ENCODE results near the gene CLDN20.

CLDN20 gene

DNA sequence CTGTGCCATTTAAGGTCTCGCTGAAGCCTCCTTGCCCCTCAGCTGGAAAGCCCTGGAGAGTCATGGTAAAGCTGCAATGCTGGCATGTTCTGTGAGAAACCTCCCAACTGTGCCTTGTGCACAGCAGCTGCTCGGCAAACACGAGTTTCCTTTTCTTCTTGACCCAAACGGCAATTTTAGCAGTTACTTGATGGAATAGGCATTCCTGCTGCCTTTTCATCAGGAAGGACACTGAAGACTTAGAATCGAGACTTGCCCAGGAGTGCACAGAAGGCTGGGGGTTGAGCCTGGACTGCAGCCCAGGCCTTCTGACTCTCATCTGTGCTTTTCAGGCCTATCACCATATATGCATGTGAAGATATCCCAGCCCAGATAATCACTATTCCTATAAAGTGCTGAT is 28.7 kb upstream of the CLDN20 start:
- no peak overlapping the region for H3K27ac ChIP-seq (ENCODE audit: low read depth, low read length)
- H3K23ac ChIP-seq (ENCODE audit: low read length), result no peak overlapping the region
- no peak overlapping the region for H2BK12ac ChIP-seq (ENCODE audit: low read length)
- no peak overlapping the region for H2BK5ac ChIP-seq (ENCODE audit: low read depth, low read length, poor library complexity)
- no peaks in the 10 kb centered on the region for H3K36me3 ChIP-seq (ENCODE audit: control insufficient read depth in 1 of 2, insufficient read depth in 2 of 2, low read length in 2 of 2)
- H4K8ac ChIP-seq (ENCODE audit: low read depth, low read length), result no peak overlapping the region
- H2AFZ ChIP-seq (ENCODE audit: insufficient read depth, low read length, poor library complexity), result no peak overlapping the region
- no peaks in the 10 kb centered on the region for H3K27me3 ChIP-seq (ENCODE audit: insufficient read depth, low read length)
- DNase-seq, result no peak
- H3K14ac ChIP-seq (ENCODE audit: low read length), result no peak overlapping the region
- H3K4me3 ChIP-seq (ENCODE audit: low read depth, low read length), result no peak overlapping the region
- H3K9me3 ChIP-seq (ENCODE audit: insufficient read depth, low read depth, low read length), result peaks cover 5% of the 10 kb centered on the region
- H3K4me1 ChIP-seq (ENCODE audit: control insufficient read depth in 1 of 2, insufficient read depth in 2 of 2, low read length in 2 of 2), result no peaks in the 10 kb centered on the region
- no peak overlapping the region for H3K4ac ChIP-seq (ENCODE audit: low read depth, low read length)
- no peak overlapping the region for H3K18ac ChIP-seq (ENCODE audit: low read length)
- H4K12ac ChIP-seq (ENCODE audit: low read depth, low read length), result no peak overlapping the region
- H3K9ac ChIP-seq (ENCODE audit: low read length), result no peak overlapping the region
- H4K91ac ChIP-seq (ENCODE audit: low read depth, low read length), result no peak overlapping the region
- H2BK120ac ChIP-seq (ENCODE audit: insufficient read depth, low read length, poor library complexity), result no peak overlapping the region
- H3K79me1 ChIP-seq (ENCODE audit: low read length), result no peaks in the 10 kb centered on the region
- H2AK5ac ChIP-seq (ENCODE audit: low read length), result no peak overlapping the region
- WGBS (ENCODE audit: extremely low coverage, insufficient coverage, insufficient read length), result no CpG with 5 or more reads among the region's 5 CpGs
- no peaks in the 10 kb centered on the region for H3K79me2 ChIP-seq (ENCODE audit: control insufficient read depth, insufficient read depth, low read length, poor library complexity)
- H3K4me2 ChIP-seq (ENCODE audit: low read length), result no peak overlapping the region

DNA sequence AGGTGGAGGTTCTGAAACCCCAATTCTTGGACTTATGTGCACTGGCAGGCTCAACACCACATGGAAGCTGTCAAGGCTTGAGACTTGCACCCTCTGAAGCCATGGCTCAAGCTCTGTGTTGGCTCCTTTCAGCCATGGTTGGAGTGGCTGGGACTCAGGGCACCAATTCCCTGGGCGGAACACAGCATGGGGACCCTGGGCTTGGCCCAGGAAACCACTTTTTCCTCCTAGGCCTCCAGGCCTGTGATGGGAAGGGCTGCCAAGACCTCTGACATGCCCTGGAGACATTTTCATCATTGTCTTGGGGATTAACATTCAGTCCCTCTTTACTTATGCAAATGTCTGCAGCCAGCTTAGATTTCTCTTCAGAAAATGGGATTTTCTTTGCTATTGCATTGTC is 26.2 kb upstream of the CLDN20 start:
- H3K36me3 ChIP-seq (ENCODE audit: control insufficient read depth in 1 of 2, insufficient read depth in 2 of 2, low read length in 2 of 2), result no peaks in the 10 kb centered on the region
- H3K27ac ChIP-seq (ENCODE audit: low read depth, low read length), result no peak overlapping the region
- no peaks in the 10 kb centered on the region for H3K27me3 ChIP-seq (ENCODE audit: insufficient read depth, low read length)
- no peak overlapping the region for H2AFZ ChIP-seq (ENCODE audit: insufficient read depth, low read length, poor library complexity)
- no peak for DNase-seq
- no peak overlapping the region for H3K9ac ChIP-seq (ENCODE audit: low read length)
- no peak overlapping the region for H2BK12ac ChIP-seq (ENCODE audit: low read length)
- no peak overlapping the region for H4K12ac ChIP-seq (ENCODE audit: low read depth, low read length)
- no peak overlapping the region for H3K14ac ChIP-seq (ENCODE audit: low read length)
- no peak overlapping the region for H2BK5ac ChIP-seq (ENCODE audit: low read depth, low read length, poor library complexity)
- H3K9me3 ChIP-seq (ENCODE audit: insufficient read depth, low read depth, low read length), result peaks cover 7% of the 10 kb centered on the region
- no peak overlapping the region for H2BK120ac ChIP-seq (ENCODE audit: insufficient read depth, low read length, poor library complexity)
- H3K4me1 ChIP-seq (ENCODE audit: control insufficient read depth in 1 of 2, insufficient read depth in 2 of 2, low read length in 2 of 2), result no peaks in the 10 kb centered on the region
- no peak overlapping the region for H3K4me2 ChIP-seq (ENCODE audit: low read length)
- no peak overlapping the region for H3K23ac ChIP-seq (ENCODE audit: low read length)
- no peak overlapping the region for H4K8ac ChIP-seq (ENCODE audit: low read depth, low read length)
- no peaks in the 10 kb centered on the region for H3K79me1 ChIP-seq (ENCODE audit: low read length)
- no peak overlapping the region for H3K4ac ChIP-seq (ENCODE audit: low read depth, low read length)
- no peak overlapping the region for H3K18ac ChIP-seq (ENCODE audit: low read length)
- no peak overlapping the region for H3K4me3 ChIP-seq (ENCODE audit: low read depth, low read length)
- H4K91ac ChIP-seq (ENCODE audit: low read depth, low read length), result no peak overlapping the region
- H3K79me2 ChIP-seq (ENCODE audit: control insufficient read depth, insufficient read depth, low read length, poor library complexity), result no peaks in the 10 kb centered on the region
- WGBS (ENCODE audit: extremely low coverage, insufficient coverage, insufficient read length), result no CpG with 5 or more reads among the region's 1 CpG
- H2AK5ac ChIP-seq (ENCODE audit: low read length), result no peak overlapping the region

DNA sequence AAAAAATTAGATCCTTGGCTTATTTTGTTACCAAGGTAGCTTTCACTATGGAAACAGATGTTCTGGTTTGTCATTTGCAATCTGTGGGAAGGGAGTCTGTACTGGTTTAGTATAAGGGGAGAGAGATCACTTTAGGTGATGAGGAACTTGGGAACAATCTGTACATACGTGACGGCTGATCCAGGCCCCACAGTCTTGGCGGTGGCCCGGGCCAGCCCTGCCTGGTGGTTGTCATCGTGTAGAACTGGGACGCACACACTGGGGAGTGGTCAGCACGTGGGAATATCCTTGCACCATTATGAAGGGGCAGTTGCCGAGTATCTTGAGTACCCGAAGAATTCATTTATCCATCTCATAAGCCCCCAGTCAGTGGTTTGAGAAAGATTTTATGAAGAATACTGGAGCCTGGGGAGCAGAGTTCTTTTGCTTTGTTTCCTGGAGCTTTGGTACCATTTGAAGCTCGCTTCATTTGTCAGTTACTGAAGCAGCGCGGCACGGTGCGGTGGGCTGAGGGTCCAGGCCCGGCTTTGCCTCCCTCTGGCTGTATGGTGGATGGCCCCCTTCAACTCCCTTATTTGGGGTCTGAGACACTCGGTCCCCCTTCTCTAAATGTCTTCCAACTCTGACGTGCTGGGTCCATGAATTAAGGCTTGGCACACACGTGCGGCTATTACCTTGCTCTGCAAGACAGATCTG is 22.8 kb upstream of the CLDN20 start:
- no peaks in the 10 kb centered on the region for H3K36me3 ChIP-seq (ENCODE audit: control insufficient read depth in 1 of 2, insufficient read depth in 2 of 2, low read length in 2 of 2)
- no peaks in the 10 kb centered on the region for H3K27me3 ChIP-seq (ENCODE audit: insufficient read depth, low read length)
- no peaks in the 10 kb centered on the region for H3K79me1 ChIP-seq (ENCODE audit: low read length)
- H2BK12ac ChIP-seq (ENCODE audit: low read length), result no peak overlapping the region
- H3K18ac ChIP-seq (ENCODE audit: low read length), result no peak overlapping the region
- no peak overlapping the region for H3K14ac ChIP-seq (ENCODE audit: low read length)
- no peak overlapping the region for H3K23ac ChIP-seq (ENCODE audit: low read length)
- no peak overlapping the region for H2AK5ac ChIP-seq (ENCODE audit: low read length)
- no peak for DNase-seq
- H2BK5ac ChIP-seq (ENCODE audit: low read depth, low read length, poor library complexity), result no peak overlapping the region
- H4K8ac ChIP-seq (ENCODE audit: low read depth, low read length), result no peak overlapping the region
- no peak overlapping the region for H2BK120ac ChIP-seq (ENCODE audit: insufficient read depth, low read length, poor library complexity)
- no peak overlapping the region for H2AFZ ChIP-seq (ENCODE audit: insufficient read depth, low read length, poor library complexity)
- H4K91ac ChIP-seq (ENCODE audit: low read depth, low read length), result no peak overlapping the region
- no peak overlapping the region for H3K27ac ChIP-seq (ENCODE audit: low read depth, low read length)
- H3K9me3 ChIP-seq (ENCODE audit: insufficient read depth, low read depth, low read length), result peaks cover 8% of the 10 kb centered on the region
- H3K79me2 ChIP-seq (ENCODE audit: control insufficient read depth, insufficient read depth, low read length, poor library complexity), result no peaks in the 10 kb centered on the region
- H3K4ac ChIP-seq (ENCODE audit: low read depth, low read length), result no peak overlapping the region
- no peak overlapping the region for H4K12ac ChIP-seq (ENCODE audit: low read depth, low read length)
- no peaks in the 10 kb centered on the region for H3K4me1 ChIP-seq (ENCODE audit: control insufficient read depth in 1 of 2, insufficient read depth in 2 of 2, low read length in 2 of 2)
- no peak overlapping the region for H3K4me2 ChIP-seq (ENCODE audit: low read length)
- no peak overlapping the region for H3K4me3 ChIP-seq (ENCODE audit: low read depth, low read length)
- H3K9ac ChIP-seq (ENCODE audit: low read length), result no peak overlapping the region
- no CpG with 5 or more reads among the region's 19 CpGs for WGBS (ENCODE audit: extremely low coverage, insufficient coverage, insufficient read length)

DNA sequence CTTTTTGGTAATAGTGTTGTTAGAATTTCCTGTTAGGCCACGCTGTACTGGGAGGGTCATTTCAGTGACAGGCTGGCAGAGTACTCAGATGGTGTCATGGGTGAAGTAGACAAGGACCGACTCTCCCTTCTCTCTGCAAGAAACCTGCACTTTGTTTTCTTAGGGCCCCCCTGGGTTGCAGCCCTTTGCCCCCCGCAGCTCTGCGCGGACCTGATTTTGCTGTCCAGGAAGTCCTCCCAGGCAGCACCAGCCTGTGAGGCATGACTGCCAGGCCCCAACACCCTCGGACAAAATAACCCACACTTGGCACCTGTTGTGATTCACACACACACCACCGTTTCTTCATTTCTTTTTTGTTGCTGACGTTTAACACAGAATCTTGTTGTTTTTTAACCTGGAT is 21.8 kb upstream of the CLDN20 start:
- H3K23ac ChIP-seq (ENCODE audit: low read length), result no peak overlapping the region
- H3K14ac ChIP-seq (ENCODE audit: low read length), result no peak overlapping the region
- H4K8ac ChIP-seq (ENCODE audit: low read depth, low read length), result no peak overlapping the region
- no peak overlapping the region for H2AK5ac ChIP-seq (ENCODE audit: low read length)
- no peak overlapping the region for H2BK12ac ChIP-seq (ENCODE audit: low read length)
- H4K12ac ChIP-seq (ENCODE audit: low read depth, low read length), result no peak overlapping the region
- no peak overlapping the region for H3K27ac ChIP-seq (ENCODE audit: low read depth, low read length)
- no peaks in the 10 kb centered on the region for H3K4me1 ChIP-seq (ENCODE audit: control insufficient read depth in 1 of 2, insufficient read depth in 2 of 2, low read length in 2 of 2)
- H3K27me3 ChIP-seq (ENCODE audit: insufficient read depth, low read length), result no peaks in the 10 kb centered on the region
- H3K36me3 ChIP-seq (ENCODE audit: control insufficient read depth in 1 of 2, insufficient read depth in 2 of 2, low read length in 2 of 2), result no peaks in the 10 kb centered on the region
- no peak overlapping the region for H2AFZ ChIP-seq (ENCODE audit: insufficient read depth, low read length, poor library complexity)
- H3K18ac ChIP-seq (ENCODE audit: low read length), result no peak overlapping the region
- no peaks in the 10 kb centered on the region for H3K79me2 ChIP-seq (ENCODE audit: control insufficient read depth, insufficient read depth, low read length, poor library complexity)
- no peak overlapping the region for H2BK120ac ChIP-seq (ENCODE audit: insufficient read depth, low read length, poor library complexity)
- no CpG with 5 or more reads among the region's 8 CpGs for WGBS (ENCODE audit: extremely low coverage, insufficient coverage, insufficient read length)
- H3K9me3 ChIP-seq (ENCODE audit: insufficient read depth, low read depth, low read length), result peaks cover 8% of the 10 kb centered on the region
- no peak overlapping the region for H2BK5ac ChIP-seq (ENCODE audit: low read depth, low read length, poor library complexity)
- no peak overlapping the region for H3K9ac ChIP-seq (ENCODE audit: low read length)
- no peak overlapping the region for H3K4me3 ChIP-seq (ENCODE audit: low read depth, low read length)
- H3K4me2 ChIP-seq (ENCODE audit: low read length), result no peak overlapping the region
- no peaks in the 10 kb centered on the region for H3K79me1 ChIP-seq (ENCODE audit: low read length)
- H3K4ac ChIP-seq (ENCODE audit: low read depth, low read length), result no peak overlapping the region
- no peak for DNase-seq
- no peak overlapping the region for H4K91ac ChIP-seq (ENCODE audit: low read depth, low read length)

Measured in trophoblast cell (in vitro differentiated cells and primary cell).